ENCODE measurements around the gene ZNF736.
"Not testable (repeated sequence)": the region's sequence is repeated elsewhere in the genome, so short reads cannot be mapped to it uniquely, and the experiment has no call there.

DNA sequence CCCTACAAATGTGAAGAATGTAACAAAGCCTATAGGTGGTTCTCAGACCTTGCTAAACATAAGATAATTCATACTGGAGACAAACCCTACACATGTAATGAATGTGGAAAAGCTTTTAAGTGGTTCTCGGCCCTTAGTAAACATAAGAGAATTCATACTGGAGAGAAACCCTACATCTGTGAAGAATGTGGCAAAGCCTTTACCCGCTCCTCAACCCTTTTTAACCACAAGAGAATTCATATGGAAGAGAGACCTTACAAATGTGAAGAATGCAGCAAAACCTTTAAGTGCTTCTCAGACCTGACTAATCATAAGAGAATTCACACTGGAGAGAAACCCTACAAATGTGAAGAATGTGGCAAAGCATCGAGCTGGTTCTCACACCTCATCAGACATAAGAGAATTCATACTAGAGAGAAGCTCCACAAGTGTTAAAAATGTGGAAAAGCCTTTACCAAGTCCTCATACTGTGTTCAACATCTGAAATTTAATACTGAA lies 35.0 kb downstream of the ZNF736 start:
- TF ChIP-seq, protein P1, sequence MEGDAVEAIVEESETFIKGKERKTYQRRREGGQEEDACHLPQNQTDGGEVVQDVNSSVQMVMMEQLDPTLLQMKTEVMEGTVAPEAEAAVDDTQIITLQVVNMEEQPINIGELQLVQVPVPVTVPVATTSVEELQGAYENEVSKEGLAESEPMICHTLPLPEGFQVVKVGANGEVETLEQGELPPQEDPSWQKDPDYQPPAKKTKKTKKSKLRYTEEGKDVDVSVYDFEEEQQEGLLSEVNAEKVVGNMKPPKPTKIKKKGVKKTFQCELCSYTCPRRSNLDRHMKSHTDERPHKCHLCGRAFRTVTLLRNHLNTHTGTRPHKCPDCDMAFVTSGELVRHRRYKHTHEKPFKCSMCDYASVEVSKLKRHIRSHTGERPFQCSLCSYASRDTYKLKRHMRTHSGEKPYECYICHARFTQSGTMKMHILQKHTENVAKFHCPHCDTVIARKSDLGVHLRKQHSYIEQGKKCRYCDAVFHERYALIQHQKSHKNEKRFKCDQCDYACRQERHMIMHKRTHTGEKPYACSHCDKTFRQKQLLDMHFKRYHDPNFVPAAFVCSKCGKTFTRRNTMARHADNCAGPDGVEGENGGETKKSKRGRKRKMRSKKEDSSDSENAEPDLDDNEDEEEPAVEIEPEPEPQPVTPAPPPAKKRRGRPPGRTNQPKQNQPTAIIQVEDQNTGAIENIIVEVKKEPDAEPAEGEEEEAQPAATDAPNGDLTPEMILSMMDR (IDR thresholded peaks at IDR 0.05): not testable (repeated sequence)
- TF ChIP-seq POLR2A (IDR thresholded peaks at IDR 0.05): not testable (repeated sequence)
